Sciatic nerve (tissue), 2 donors: ENCODE measurements around the gene CCDC120. TPM values are rescaled to one million over a fixed set of nuclear protein-coding genes. Genes with fewer than 3 reads are reported as not detected.

Experiments
- ATAC-seq: fragments of 200-7000 bp; cut with Tn5 transposase; one replicate; pipeline ENCODE4 v1.9.1; 2020; ENCODE audit warnings: mild to moderate bottlenecking, moderate library complexity
- DNase-seq: peaks from one replicate; pipeline ENCODE4 v3.0.0-alpha.2; 2020; ENCODE audit warnings: low spot score
- intact Hi-C: fragments of 100-400 bp; cut with DNase I; formaldehyde crosslinking; loops from one replicate; pipeline ENCODE4 v1.14.2; 2022
- total RNA-seq: library from RNA; stranded (reverse); fragmentation: NEBNext Ultra II Directional; extraction: Animal tissue kit (Norgen Biotek cat#: 25700); gene quantifications from one replicate; pipeline ENCODE4 v1.2.1, GENCODE V29; 2021
- donor health status: DM: no; HTN: no; CAD: no.
- donor health status: DM: no; HTN: no; CAD: no.

The CCDC120 gene
- total RNA-seq, 1 donor from 2014 or later = 7.9 TPM

DNA sequence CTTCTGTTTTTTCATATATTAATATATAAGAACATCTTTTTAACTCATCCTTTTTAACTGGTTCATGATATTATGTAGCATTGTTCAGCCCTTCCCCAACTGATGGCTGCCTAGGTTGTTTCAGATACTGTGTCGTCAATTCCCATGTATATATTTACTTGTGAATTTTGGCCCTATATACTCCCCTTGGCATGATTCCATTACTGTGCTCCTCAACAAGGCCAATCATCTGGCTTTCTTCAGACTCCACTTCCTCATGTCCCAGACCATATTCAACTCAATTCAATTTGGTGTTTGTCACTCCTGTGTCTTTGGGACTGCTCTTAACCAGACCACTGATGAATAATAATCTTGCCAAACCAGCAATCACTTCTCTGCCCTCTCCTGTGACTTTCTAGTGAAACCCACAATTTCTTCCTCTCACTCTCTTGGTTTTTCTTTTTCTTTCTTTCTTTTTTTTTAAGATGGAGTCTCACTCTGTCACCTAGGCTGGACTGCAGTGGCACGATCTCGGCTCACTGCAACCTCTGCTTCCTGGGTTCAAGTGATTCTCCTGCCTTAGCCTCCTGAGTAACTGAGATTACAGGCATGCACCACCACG is 23.6 kb downstream of the CCDC120 start:
- ATAC-seq (no peak), DNase-seq (no peak)
- intact Hi-C loops = no loop called here

- ATAC-seq = no peak
- intact Hi-C loops = no loop called here
Observed at GRCh38 chrX:49089553-49089952, 30.8 kb downstream of the CCDC120 start.

DNA sequence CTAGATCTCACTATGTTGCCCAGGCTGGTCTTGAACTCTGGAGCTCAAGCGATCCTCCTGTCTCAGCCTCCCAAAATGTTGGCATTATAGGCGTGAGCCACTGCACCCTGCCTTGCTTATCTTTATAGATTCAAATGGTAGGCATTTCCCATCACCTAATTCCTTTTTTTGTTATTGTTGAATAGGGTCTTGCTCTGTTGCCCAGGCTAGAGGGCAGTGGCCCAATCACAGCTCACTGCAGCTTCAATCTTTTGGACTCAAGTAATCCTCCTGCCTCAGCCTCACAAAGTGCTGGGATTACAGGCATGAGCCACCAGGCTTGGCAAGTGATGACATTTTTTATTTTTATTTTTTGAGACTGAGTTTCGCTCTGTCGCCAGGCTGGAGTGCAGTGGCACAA is 37.6 kb downstream of the CCDC120 start:
- intact Hi-C loops = no loop called here
- no peak for ATAC-seq

More at GRCh38 chrX:49089553-49089952, 30.8 kb downstream of the CCDC120 start:
- DNase-seq = no peak

DNA sequence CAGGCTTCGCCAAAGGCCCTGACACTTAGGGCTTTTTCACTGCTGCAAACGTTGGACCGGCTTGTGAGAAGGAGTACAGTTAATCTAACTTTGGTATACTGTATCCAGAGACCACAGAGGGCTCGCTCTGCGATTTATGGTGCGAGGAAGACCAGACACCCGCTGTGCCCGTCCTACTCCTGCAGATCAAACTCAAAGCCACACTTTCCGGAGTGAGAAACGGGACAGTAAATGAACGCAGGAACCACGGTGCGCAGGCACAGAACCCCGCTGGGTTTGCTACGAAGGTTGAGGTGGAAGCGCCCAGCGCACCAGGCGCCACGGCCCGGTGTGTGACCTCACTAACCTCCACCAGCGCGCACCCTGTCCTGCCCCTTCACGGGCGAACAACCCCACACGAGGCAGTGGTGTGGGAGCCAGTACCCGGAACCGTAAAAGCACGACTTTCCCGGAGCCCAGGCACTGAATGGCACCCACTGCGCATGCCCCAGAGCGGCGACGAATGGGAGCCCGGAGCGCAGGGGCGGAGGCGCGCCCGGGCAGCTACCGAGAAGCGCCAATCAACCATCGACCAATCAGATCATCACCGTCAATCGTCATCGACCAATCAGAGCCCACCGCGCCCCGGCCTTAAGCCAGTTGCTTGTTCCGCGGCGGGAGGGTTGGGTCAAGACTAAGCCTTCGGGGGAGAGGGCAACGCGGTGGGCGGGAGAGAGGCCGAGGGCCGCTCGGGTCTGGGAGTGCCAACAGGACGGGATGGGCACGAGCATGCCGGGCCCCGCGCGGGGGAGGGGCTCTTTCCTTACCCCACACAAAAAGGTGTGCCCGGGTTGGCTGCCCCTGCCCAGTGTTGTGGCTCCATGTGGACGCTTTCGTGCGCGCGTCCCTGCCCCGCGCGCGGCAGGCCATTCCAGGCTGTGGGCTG is 42.2 kb downstream of the CCDC120 start:
- peak; percentile 91 for DNase-seq
- intact Hi-C loops = no loop called here
- ATAC-seq = peak; percentile 99

More for the DNA sequence above, 37.6 kb downstream of the CCDC120 start:
- DNase-seq = no peak

DNA sequence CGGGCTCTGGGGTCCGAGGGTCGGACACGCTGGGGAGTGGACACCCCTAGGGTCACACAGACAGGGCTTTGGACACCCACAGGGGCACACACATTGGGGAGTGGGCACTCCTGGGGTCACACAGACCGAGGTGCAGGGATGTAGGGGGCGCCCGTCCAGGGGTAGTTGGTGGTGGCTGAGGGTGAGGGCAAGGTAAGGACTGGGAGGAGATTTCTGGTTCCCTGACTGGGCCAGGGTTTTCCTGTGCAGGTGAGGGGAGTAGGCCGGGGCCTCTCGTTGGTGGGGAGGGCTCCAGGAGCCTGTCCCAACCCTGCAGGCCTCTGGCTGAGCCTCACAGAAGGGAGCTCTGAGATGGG is 42.8 kb downstream of the CCDC120 start:
- intact Hi-C loops = no loop called here
- ATAC-seq (peak; percentile 7), DNase-seq (no peak)

DNA sequence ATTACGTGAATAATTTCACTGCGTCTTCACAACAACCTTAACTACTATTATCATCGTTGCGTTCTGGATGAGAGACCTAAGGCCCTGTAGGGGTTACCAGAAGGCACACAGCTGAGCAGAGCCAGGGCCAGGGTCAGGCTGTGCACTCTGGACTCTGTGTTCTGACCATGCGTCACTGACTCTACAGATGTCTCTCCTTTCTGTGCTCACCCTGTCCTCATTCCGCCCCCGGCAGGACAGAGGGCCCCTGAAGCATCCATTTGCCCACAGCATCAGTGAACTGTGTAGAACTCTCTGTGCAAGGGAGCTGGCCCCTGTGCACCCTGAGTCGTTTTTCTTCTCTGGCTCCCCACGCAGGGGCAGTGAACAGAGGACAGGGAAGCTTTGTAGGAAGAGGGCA is 43.4 kb downstream of the CCDC120 start:
- ATAC-seq (no peak), DNase-seq (no peak)
- intact Hi-C loops = no loop called here

GRCh38 chrX:49103637-49104036 is 44.8 kb downstream of the CCDC120 start:
- no peak for DNase-seq
- ATAC-seq = no peak
- intact Hi-C loops = no loop called here

GRCh38 chrX:49106296-49106695 is 47.5 kb downstream of the CCDC120 start:
- DNase-seq (no peak), ATAC-seq (no peak)
- intact Hi-C loops = no loop called here

DNA sequence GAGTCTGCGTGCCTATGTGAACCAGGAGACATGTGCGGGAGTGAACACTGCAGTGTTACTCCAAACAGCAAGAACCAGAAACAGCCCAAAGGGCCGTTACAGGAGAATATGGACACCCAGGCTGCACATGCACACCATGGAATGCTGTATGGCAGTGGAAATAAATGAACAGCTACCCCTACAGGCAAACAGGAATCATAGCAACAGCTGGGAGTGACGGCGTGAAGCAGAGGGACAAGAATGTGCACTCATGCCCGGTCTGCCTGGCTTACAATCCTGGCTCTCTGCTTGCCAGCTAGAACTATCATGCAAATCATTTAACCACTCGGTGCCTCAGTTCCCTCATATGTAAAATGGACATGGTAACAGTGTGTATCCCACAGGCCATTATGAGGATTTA is 48.1 kb downstream of the CCDC120 start:
- DNase-seq (no peak), ATAC-seq (peak; percentile 30)
- intact Hi-C loops = no loop called here

- ATAC-seq (no peak), DNase-seq (no peak)
- intact Hi-C loops = no loop called here
Observed at GRCh38 chrX:49108641-49109040, 49.8 kb downstream of the CCDC120 start.

GRCh38 chrX:49110417-49110816 is 51.6 kb downstream of the CCDC120 start:
- DNase-seq (no peak), ATAC-seq (no peak)
- intact Hi-C loops = loop anchor here (2.0 kb wide), 1 partner anchor 72 kb away; no protein-coding TSS in a partner anchor

GRCh38 chrX:49111791-49112190 is 53.0 kb downstream of the CCDC120 start:
- ATAC-seq = no peak
- intact Hi-C loops = loop anchor here (2.0 kb wide), 1 partner anchor 71 kb away; no protein-coding TSS in a partner anchor

DNA sequence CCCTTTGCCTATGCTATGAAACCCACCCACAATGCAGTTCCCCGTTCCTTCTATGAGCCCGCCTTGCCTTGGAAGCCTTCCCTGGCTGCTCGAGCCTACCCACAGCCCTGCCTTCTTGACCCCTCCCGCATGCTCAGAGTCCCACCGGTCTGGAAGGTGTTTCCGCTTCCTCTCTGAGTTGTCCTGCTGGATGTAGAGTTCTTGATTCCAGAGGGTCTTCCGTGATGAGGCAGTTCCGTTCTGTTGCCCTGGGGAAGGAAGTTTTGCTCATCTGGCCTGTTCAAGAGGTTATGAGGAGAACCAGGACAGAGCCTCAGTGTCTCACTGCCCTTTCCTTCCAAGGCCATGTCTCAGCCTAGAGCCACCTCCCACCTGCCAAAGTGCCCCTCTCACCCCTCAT is 57.3 kb downstream of the CCDC120 start:
- ATAC-seq = no peak
- no peak for DNase-seq
- intact Hi-C loops = no loop called here

More at GRCh38 chrX:49111791-49112190, 53.0 kb downstream of the CCDC120 start:
- DNase-seq = no peak

DNA sequence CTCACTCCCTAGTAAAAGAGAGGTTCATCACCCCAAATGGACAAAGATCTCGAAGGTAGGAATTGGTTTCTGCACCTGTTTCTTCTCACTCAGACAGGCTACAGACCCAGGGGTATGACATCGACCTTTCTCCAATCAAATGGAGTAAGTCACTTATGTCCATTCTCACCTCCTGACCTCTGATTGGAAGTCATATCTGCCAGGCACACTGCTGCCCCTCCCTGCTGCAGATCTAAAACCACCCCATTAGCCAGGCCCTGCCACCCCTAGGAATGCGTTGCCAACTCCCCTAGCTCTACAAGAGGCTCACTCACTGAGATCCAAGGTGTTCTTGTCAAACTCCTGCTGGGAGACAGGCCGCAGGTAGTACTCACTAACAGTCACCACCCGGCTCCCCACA is 57.9 kb downstream of the CCDC120 start:
- intact Hi-C loops = no loop called here
- no peak for DNase-seq
- no peak for ATAC-seq

DNA sequence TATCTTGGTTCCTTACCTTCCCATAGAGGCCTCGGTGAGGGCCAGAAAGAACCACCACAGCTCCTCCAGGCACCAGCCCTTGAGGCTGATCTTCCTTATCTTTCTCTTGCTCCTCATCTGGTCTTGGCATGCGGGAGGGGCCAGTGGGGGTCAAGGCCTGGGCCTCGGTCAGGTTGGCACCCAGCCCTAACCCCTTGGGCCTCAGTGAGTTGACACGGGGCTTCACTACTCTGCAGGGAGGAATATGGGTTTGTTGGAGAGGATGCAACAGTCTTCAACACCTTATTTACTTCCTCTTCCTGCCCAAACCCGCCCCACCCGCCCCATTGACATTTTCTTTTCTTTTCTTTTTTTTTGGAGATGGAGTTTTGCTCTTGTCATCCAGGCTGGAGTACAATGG is 58.8 kb downstream of the CCDC120 start:
- intact Hi-C loops = no loop called here
- no peak for DNase-seq

More for the DNA sequence above, 58.8 kb downstream of the CCDC120 start:
- no peak for ATAC-seq

Other genes starting within 250 kb of the CCDC120 start
- 0.36 TPM for gene ERAS, start 232.5 kb upstream of the CCDC120 start, total RNA-seq
- gene PCSK1N, start 223.4 kb upstream of the CCDC120 start, total RNA-seq = 0.67 TPM
- 28.0 TPM for gene TIMM17B, start 161.2 kb upstream of the CCDC120 start, total RNA-seq
- gene PQBP1, start 161.1 kb upstream of the CCDC120 start, total RNA-seq = 51.2 TPM
- 19.2 TPM for gene SLC35A2, start 147.4 kb upstream of the CCDC120 start, total RNA-seq
- 10.8 TPM for gene PIM2, start 140.0 kb upstream of the CCDC120 start, total RNA-seq
- gene OTUD5, start 101.4 kb upstream of the CCDC120 start, total RNA-seq = 50.5 TPM
- 2.5 TPM for gene KCND1, start 87.2 kb upstream of the CCDC120 start, total RNA-seq
- gene GRIPAP1, start 56.7 kb upstream of the CCDC120 start, total RNA-seq = 53.5 TPM
- gene TFE3, start 15.6 kb upstream of the CCDC120 start, total RNA-seq = 69.0 TPM
- 29.6 TPM for gene PRAF2, start 15.0 kb downstream of the CCDC120 start, total RNA-seq
- 70.9 TPM for gene WDR45, start 20.9 kb downstream of the CCDC120 start, total RNA-seq
- gene GPKOW, start 64.7 kb downstream of the CCDC120 start, total RNA-seq = 20.5 TPM
- gene MAGIX, start 103.8 kb downstream of the CCDC120 start, total RNA-seq = 1.0 TPM
- gene PLP2, start 112.9 kb downstream of the CCDC120 start, total RNA-seq = 103 TPM
- 9.9 TPM for gene PRICKLE3, start 127.4 kb downstream of the CCDC120 start, total RNA-seq
- 4.2 TPM for gene SYP, start 141.2 kb downstream of the CCDC120 start, total RNA-seq
- gene CACNA1F, start 174.3 kb downstream of the CCDC120 start, total RNA-seq = 0.22 TPM
- gene CCDC22, start 176.5 kb downstream of the CCDC120 start, total RNA-seq = 12.3 TPM
- 0.13 TPM for gene FOXP3, start 205.7 kb downstream of the CCDC120 start, total RNA-seq
- 9.9 TPM for gene PPP1R3F, start 210.8 kb downstream of the CCDC120 start, total RNA-seq
- not detected for gene GAGE10, start 244.6 kb downstream of the CCDC120 start, total RNA-seq